ENCODE data around the gene KLRD1.

DNA sequence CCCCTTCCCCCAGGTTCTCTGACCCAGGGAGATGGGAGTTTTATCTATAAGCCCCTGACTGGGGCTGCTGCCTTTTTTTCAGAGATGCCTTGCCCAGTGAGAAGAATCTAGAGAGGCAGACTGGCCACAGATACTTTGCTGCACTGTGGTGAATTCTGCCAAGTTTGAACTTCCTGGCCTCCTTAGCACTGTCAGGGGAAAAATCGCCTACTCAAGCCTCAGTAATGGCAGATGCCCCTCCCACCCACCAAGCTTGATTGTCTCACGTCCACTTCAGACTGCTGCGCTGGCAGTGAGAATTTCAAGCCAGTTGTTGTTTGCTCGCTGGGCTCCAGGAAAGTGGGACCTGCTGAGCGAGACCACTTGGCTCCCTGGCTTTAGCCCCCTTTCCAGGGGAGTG lies 50.5 kb downstream of the KLRD1 start:
- no peak for TF ChIP-seq JUND (IDR thresholded peaks at IDR 0.05)
- no peak for TF ChIP-seq CTCF (IDR thresholded peaks at IDR 0.05; ENCODE audit: low read depth, low read length, missing input control)
- TF ChIP-seq, protein P1, sequence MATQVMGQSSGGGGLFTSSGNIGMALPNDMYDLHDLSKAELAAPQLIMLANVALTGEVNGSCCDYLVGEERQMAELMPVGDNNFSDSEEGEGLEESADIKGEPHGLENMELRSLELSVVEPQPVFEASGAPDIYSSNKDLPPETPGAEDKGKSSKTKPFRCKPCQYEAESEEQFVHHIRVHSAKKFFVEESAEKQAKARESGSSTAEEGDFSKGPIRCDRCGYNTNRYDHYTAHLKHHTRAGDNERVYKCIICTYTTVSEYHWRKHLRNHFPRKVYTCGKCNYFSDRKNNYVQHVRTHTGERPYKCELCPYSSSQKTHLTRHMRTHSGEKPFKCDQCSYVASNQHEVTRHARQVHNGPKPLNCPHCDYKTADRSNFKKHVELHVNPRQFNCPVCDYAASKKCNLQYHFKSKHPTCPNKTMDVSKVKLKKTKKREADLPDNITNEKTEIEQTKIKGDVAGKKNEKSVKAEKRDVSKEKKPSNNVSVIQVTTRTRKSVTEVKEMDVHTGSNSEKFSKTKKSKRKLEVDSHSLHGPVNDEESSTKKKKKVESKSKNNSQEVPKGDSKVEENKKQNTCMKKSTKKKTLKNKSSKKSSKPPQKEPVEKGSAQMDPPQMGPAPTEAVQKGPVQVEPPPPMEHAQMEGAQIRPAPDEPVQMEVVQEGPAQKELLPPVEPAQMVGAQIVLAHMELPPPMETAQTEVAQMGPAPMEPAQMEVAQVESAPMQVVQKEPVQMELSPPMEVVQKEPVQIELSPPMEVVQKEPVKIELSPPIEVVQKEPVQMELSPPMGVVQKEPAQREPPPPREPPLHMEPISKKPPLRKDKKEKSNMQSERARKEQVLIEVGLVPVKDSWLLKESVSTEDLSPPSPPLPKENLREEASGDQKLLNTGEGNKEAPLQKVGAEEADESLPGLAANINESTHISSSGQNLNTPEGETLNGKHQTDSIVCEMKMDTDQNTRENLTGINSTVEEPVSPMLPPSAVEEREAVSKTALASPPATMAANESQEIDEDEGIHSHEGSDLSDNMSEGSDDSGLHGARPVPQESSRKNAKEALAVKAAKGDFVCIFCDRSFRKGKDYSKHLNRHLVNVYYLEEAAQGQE (IDR thresholded peaks at IDR 0.05) = no peak
- no peak for TF ChIP-seq HNF4G (IDR thresholded peaks at IDR 0.05)
- TF ChIP-seq, protein P2, sequence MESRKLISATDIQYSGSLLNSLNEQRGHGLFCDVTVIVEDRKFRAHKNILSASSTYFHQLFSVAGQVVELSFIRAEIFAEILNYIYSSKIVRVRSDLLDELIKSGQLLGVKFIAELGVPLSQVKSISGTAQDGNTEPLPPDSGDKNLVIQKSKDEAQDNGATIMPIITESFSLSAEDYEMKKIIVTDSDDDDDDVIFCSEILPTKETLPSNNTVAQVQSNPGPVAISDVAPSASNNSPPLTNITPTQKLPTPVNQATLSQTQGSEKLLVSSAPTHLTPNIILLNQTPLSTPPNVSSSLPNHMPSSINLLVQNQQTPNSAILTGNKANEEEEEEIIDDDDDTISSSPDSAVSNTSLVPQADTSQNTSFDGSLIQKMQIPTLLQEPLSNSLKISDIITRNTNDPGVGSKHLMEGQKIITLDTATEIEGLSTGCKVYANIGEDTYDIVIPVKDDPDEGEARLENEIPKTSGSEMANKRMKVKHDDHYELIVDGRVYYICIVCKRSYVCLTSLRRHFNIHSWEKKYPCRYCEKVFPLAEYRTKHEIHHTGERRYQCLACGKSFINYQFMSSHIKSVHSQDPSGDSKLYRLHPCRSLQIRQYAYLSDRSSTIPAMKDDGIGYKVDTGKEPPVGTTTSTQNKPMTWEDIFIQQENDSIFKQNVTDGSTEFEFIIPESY (IDR thresholded peaks at IDR 0.05) = no peak
- TF ChIP-seq GABPA (IDR thresholded peaks at IDR 0.05 in 1 of 2, conservative IDR thresholded peaks at IDR 0.05 in 1 of 2) = no peak
- TF ChIP-seq RAD21 (IDR thresholded peaks at IDR 0.05) = no peak

Data from liver (tissue), 3 donors.